HEK293T (cell line): ENCODE results near the gene STAB2.

Experiments used
- ARNT ChIP-seq: fragments of 450-650 bp; IDR thresholded peaks from 2 replicates; pipeline ENCODE4 v1.6.1; 2017; ENCODE audit warnings: mild to moderate bottlenecking
- BHLHE40 ChIP-seq: fragments of 450-650 bp; IDR thresholded peaks from 2 replicates; pipeline ENCODE4 v1.6.1; 2016; ENCODE audit warnings: mild to moderate bottlenecking, moderate library complexity, borderline replicate concordance
- CTBP1 ChIP-seq: fragments of 450-650 bp; IDR thresholded peaks from 2 replicates; pipeline ENCODE4 v1.6.1; 2016; ENCODE audit warnings: borderline replicate concordance
- ELF4 ChIP-seq: fragments of 450-650 bp; IDR thresholded peaks from 2 replicates; pipeline ENCODE4 v1.6.1; 2017; ENCODE audit warnings: antibody characterized with exemption
- FOXA1 ChIP-seq: fragments of 450-650 bp; IDR thresholded peaks from 2 replicates; pipeline ENCODE4 v1.6.1; 2016; ENCODE audit warnings: mild to moderate bottlenecking
- FOXK2 ChIP-seq: fragments of 450-650 bp; IDR thresholded peaks from 2 replicates; pipeline ENCODE4 v1.6.1; 2016; ENCODE audit warnings: mild to moderate bottlenecking
- FOXM1 ChIP-seq: fragments of 450-650 bp; IDR thresholded peaks from 2 replicates; pipeline ENCODE4 v1.6.1; 2017; ENCODE audit warnings: mild to moderate bottlenecking, borderline replicate concordance
- HDGF ChIP-seq: fragments of 450-650 bp; IDR thresholded peaks from 2 replicates; pipeline ENCODE4 v1.6.1; 2017; ENCODE audit warnings: antibody characterized with exemption, borderline replicate concordance
- SP1 ChIP-seq: fragments of 450-650 bp; IDR thresholded peaks from 2 replicates; pipeline ENCODE4 v1.6.1; 2017
- SUZ12 ChIP-seq: fragments of 450-650 bp; IDR thresholded peaks from 2 replicates; pipeline ENCODE4 v1.6.1; 2016; ENCODE audit warnings: mild to moderate bottlenecking
- TARDBP ChIP-seq: fragments of 450-650 bp; IDR thresholded peaks from 2 replicates; pipeline ENCODE4 v1.6.1; 2016
- ZNF384 ChIP-seq: fragments of 450-650 bp; IDR thresholded peaks from 2 replicates; pipeline ENCODE4 v1.6.1; 2016
- TF ChIP-seq, protein P1 (sequence below): fragments of 450-650 bp; IDR thresholded peaks from 2 replicates; pipeline ENCODE4 v1.6.1; 2016

DNA sequence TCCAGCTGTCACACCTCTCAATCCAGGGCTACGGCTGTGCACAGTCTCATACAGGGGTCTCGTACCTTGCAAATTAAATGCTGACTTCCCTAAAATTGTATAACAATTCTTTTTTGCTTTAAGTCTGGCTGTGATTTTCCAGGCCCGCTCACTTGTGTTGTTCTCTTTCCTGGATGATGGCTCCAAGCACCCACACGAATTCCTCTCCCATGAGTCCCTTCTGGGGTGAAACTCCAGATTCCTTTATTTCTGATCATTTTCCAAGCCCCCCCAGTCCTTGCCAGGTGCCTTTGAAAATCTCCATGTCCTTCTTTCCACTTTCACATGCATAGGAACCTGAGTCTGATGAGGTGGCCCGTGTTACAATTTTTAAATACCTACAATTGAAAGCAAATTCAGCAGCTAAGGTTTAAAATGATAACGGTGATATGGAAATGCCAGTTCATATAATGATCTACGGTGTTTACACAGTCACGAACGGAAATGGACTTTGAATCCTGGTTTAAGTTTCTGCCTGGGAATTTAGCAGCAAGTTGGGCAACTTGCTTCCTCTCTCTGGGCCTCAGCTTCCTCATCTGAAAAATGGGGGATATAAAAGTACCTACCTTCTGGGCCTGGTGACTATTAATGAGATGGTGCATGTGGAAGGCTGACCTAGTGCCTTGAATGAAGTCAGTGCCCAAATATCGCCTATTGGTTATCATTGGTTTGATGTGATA lies 85.5 kb downstream of the STAB2 start:
- TF ChIP-seq ARNT, result no peak
- TF ChIP-seq, protein P1, sequence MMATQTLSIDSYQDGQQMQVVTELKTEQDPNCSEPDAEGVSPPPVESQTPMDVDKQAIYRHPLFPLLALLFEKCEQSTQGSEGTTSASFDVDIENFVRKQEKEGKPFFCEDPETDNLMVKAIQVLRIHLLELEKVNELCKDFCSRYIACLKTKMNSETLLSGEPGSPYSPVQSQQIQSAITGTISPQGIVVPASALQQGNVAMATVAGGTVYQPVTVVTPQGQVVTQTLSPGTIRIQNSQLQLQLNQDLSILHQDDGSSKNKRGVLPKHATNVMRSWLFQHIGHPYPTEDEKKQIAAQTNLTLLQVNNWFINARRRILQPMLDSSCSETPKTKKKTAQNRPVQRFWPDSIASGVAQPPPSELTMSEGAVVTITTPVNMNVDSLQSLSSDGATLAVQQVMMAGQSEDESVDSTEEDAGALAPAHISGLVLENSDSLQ, result no peak
- no peak for TF ChIP-seq ZNF384
- TF ChIP-seq SP1, result no peak
- TF ChIP-seq SUZ12, result no peak
- no peak for TF ChIP-seq ELF4
- no peak for TF ChIP-seq FOXA1
- TF ChIP-seq HDGF, result no peak
- TF ChIP-seq FOXM1, result no peak
- no peak for TF ChIP-seq FOXK2
- TF ChIP-seq CTBP1, result no peak
- no peak for TF ChIP-seq BHLHE40
- no peak for TF ChIP-seq TARDBP
